HepG2 (cell line): Measurements from ENCODE around the gene CDCA5. TPM values are rescaled to one million over a fixed set of nuclear protein-coding genes. Genes with fewer than 3 reads are reported as not detected.
A peak's percentile ranks its signal among the peaks of the same experiment; 100 is the strongest.

Experiments
- AFF4 ChIP-seq: sonication (generic); formaldehyde crosslinking; IDR thresholded peaks from 2 replicates; pipeline ENCODE4 v1.4.0; 2020; ENCODE audit warnings: missing genetic modification reagents
- CC2D1A ChIP-seq: sonication (generic); formaldehyde crosslinking; IDR thresholded peaks from 2 replicates; pipeline ENCODE4 v1.8.1; 2023; ENCODE audit warnings: mild to moderate bottlenecking, missing genetic modification reagents
- ESRRA ChIP-seq: sonication (generic); formaldehyde crosslinking; IDR thresholded peaks from 2 replicates; pipeline ENCODE4 v1.5.1; 2020; ENCODE audit warnings: mild to moderate bottlenecking, low read depth, missing genetic modification reagents
- GMEB1 ChIP-seq: sonication (generic); formaldehyde crosslinking; IDR thresholded peaks from 2 replicates; pipeline ENCODE4 v1.5.1; 2020; ENCODE audit warnings: missing genetic modification reagents, mild to moderate bottlenecking, borderline replicate concordance
- MEIS1 ChIP-seq: sonication (generic); formaldehyde crosslinking; IDR thresholded peaks from 2 replicates; pipeline ENCODE4 v1.9.0; 2021; ENCODE audit warnings: mild to moderate bottlenecking, missing genetic modification reagents, moderate library complexity, borderline replicate concordance
- MYPOP ChIP-seq: sonication (generic); formaldehyde crosslinking; IDR thresholded peaks from 2 replicates; pipeline ENCODE4 v1.8.1; 2023; ENCODE audit warnings: mild to moderate bottlenecking, moderate library complexity, missing genetic modification reagents
- NFRKB ChIP-seq: fragments of 450-650 bp; IDR thresholded peaks from 2 replicates; pipeline ENCODE4 v1.6.1; 2017
- REL ChIP-seq: sonication (generic); formaldehyde crosslinking; conservative IDR thresholded peaks from 2 replicates; pipeline ENCODE4 v1.8.0; 2022; ENCODE audit warnings: mild to moderate bottlenecking, missing genetic modification reagents, moderate library complexity
- WIZ ChIP-seq: sonication (generic); formaldehyde crosslinking; IDR thresholded peaks from 2 replicates; pipeline ENCODE4 v1.5.1; 2020; ENCODE audit warnings: mild to moderate bottlenecking, missing genetic modification reagents
- ZBTB8A ChIP-seq: sonication (generic); formaldehyde crosslinking; IDR thresholded peaks from 2 replicates; pipeline ENCODE4 v1.4.0; 2020; ENCODE audit warnings: mild to moderate bottlenecking, low read depth, missing genetic modification reagents, borderline replicate concordance
- ZFP1 ChIP-seq: IDR thresholded peaks from 2 replicates; pipeline ENCODE4 v1.6.1; 2016
- ZFP36L2 ChIP-seq: sonication (generic); formaldehyde crosslinking; IDR thresholded peaks from 2 replicates; pipeline ENCODE4 v1.4.0; 2020; ENCODE audit warnings: missing genetic modification reagents
- ZNF432 ChIP-seq: sonication (generic); formaldehyde crosslinking; IDR thresholded peaks from 2 replicates; pipeline ENCODE4 v1.5.0; 2020; ENCODE audit warnings: missing genetic modification reagents, mild to moderate bottlenecking, borderline replicate concordance
- ZNF569 ChIP-seq: sonication (generic); formaldehyde crosslinking; IDR thresholded peaks from 2 replicates; pipeline ENCODE4 v1.5.0; 2020; ENCODE audit warnings: mild to moderate bottlenecking, missing genetic modification reagents, moderate library complexity, borderline replicate concordance
- polyA plus RNA-seq, 8 experiments: library from polyadenylated mRNA; depleted of rRNA in 3 of 8; stranded (reverse) in 7 of 8; unstranded in 1 of 8; fragments of >200 nt; fragmentation: Illumina TruSeq in 4 of 8; extraction: Trizol in 4 of 8; gene quantifications; 2 replicates each; pipeline versions ENCODE4 v1.2.1 to v1.2.3, GENCODE V29; 2011 to 2016; ENCODE audit warnings: low read depth in 4 of 8, missing spikeins in 1 of 8, mixed read lengths in 1 of 8; ENCODE audit not compliant: insufficient read depth in 1 of 8
- total RNA-seq, 5 experiments: library from RNA; depleted of rRNA; stranded (reverse); fragments of >200 nt; fragmentation: Illumina TruSeq; extraction: Trizol; gene quantifications; 2 replicates each; pipeline ENCODE4 v1.2.3, GENCODE V29; 2016; ENCODE audit warnings: low read depth in 1 of 5
- TF ChIP-seq, protein P1 (sequence below): IDR thresholded peaks from 2 replicates; pipeline ENCODE4 v1.4.0; 2020; ENCODE audit warnings: mild to moderate bottlenecking, missing genetic modification reagents
- TF ChIP-seq, protein P2 (sequence below): sonication (generic); formaldehyde crosslinking; IDR thresholded peaks from 2 replicates; pipeline ENCODE4 v1.4.0; 2020; ENCODE audit warnings: missing genetic modification reagents

The CDCA5 gene
- total and polyA plus RNA-seq, 2 of the 13 experiments (the other 11 are each of a cell fraction or from before 2014, with no cell fraction given), result 13.5 to 50.6 TPM

- TF ChIP-seq, protein P1, sequence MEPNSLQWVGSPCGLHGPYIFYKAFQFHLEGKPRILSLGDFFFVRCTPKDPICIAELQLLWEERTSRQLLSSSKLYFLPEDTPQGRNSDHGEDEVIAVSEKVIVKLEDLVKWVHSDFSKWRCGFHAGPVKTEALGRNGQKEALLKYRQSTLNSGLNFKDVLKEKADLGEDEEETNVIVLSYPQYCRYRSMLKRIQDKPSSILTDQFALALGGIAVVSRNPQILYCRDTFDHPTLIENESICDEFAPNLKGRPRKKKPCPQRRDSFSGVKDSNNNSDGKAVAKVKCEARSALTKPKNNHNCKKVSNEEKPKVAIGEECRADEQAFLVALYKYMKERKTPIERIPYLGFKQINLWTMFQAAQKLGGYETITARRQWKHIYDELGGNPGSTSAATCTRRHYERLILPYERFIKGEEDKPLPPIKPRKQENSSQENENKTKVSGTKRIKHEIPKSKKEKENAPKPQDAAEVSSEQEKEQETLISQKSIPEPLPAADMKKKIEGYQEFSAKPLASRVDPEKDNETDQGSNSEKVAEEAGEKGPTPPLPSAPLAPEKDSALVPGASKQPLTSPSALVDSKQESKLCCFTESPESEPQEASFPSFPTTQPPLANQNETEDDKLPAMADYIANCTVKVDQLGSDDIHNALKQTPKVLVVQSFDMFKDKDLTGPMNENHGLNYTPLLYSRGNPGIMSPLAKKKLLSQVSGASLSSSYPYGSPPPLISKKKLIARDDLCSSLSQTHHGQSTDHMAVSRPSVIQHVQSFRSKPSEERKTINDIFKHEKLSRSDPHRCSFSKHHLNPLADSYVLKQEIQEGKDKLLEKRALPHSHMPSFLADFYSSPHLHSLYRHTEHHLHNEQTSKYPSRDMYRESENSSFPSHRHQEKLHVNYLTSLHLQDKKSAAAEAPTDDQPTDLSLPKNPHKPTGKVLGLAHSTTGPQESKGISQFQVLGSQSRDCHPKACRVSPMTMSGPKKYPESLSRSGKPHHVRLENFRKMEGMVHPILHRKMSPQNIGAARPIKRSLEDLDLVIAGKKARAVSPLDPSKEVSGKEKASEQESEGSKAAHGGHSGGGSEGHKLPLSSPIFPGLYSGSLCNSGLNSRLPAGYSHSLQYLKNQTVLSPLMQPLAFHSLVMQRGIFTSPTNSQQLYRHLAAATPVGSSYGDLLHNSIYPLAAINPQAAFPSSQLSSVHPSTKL (CRISPR knock-in tag), result peak; percentile 32; the same call in 1 of the 2 replicates
- TF ChIP-seq ZNF432 (CRISPR knock-in tag), result no peak
- TF ChIP-seq WIZ, result no peak
- 0 out of 2 replicates have a peak, but pooled peaks have one; percentile 80 for TF ChIP-seq ZFP1
- TF ChIP-seq CC2D1A (CRISPR knock-in tag), result 0 out of 2 replicates have a peak, but pooled peaks have one; percentile 48
- TF ChIP-seq, protein P2, sequence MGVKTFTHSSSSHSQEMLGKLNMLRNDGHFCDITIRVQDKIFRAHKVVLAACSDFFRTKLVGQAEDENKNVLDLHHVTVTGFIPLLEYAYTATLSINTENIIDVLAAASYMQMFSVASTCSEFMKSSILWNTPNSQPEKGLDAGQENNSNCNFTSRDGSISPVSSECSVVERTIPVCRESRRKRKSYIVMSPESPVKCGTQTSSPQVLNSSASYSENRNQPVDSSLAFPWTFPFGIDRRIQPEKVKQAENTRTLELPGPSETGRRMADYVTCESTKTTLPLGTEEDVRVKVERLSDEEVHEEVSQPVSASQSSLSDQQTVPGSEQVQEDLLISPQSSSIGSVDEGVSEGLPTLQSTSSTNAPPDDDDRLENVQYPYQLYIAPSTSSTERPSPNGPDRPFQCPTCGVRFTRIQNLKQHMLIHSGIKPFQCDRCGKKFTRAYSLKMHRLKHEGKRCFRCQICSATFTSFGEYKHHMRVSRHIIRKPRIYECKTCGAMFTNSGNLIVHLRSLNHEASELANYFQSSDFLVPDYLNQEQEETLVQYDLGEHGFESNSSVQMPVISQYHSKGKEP (CRISPR knock-in tag), result peak; percentile 50; the same call in 1 of the 2 replicates
- TF ChIP-seq GMEB1, result peak; percentile 94
- peak; percentile 57; the same call in 1 of the 2 replicates for TF ChIP-seq MEIS1 (CRISPR knock-in tag)
- no peak for TF ChIP-seq AFF4 (CRISPR knock-in tag)
- peak; percentile 65; the same call in 1 of the 2 replicates for TF ChIP-seq MYPOP (CRISPR knock-in tag)
- TF ChIP-seq REL (CRISPR knock-in tag), result peak; percentile 88
- no peak for TF ChIP-seq ZFP36L2 (CRISPR knock-in tag)
- TF ChIP-seq NFRKB, result no peak
- TF ChIP-seq ZNF569 (CRISPR knock-in tag), result no peak
- TF ChIP-seq ZBTB8A, result no peak
- peak; percentile 33; the same call in 1 of the 2 replicates for TF ChIP-seq ESRRA
Measured at GRCh38 chr11:65083834-65084597, at the start of gene CDCA5, which contains the start of gene ZFPL1 (continued).
